Measurements from ENCODE around the gene STK38L.

DNA sequence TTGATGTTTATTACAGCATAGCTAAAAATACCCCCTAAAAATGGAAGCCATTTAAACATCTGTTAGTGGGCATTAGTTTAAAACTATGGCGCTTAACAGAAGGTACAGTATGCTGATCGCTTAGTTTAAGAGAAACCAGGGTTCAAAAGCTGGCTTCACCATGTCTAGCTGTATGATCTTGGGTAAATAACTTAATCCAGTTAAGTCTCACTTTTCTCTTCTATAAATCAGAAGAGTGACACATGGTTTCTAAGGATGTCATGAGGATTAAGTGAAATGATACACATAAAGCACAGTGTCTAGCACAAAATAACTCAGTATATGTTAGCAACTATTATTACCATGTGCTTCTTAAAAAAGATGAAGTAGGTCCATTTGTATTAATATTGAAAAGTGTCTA, 38.7 kb downstream of the STK38L start:
- TF ChIP-seq POLR2A (IDR thresholded peaks at IDR 0.05) (no peak), POLR2AphosphoS5 (IDR thresholded peaks at IDR 0.05) (no peak)
